Frontal cortex (tissue), 1 donor: Measurements from ENCODE around the gene TTC19. TPM values are rescaled to one million over a fixed set of nuclear protein-coding genes. Genes with fewer than 3 reads are reported as not detected.

Experiments
- total RNA-seq: library from RNA; depleted of rRNA; stranded (reverse); fragments of >200 nt; gene quantifications from one replicate; pipeline ENCODE4 v1.2.3, GENCODE V29; 2014

The TTC19 gene
- total RNA-seq, 1 donor from 2014 or later = 38.7 TPM

Other genes with a start within 250 kb of the TTC19 start
- 4.1 TPM for gene ADORA2B, start 54.7 kb upstream of the TTC19 start, total RNA-seq
- 19.6 TPM for gene ZSWIM7, start 120 bp upstream of the TTC19 start, total RNA-seq
- gene NCOR1, start 215.7 kb downstream of the TTC19 start, total RNA-seq = 104 TPM
- gene PIGL, start 217.4 kb downstream of the TTC19 start, total RNA-seq = 20.4 TPM